Ascending aorta (tissue), 2 donors: ENCODE data around the gene MRPL12. TPM values are rescaled to one million over a fixed set of nuclear protein-coding genes. Genes with fewer than 3 reads are reported as not detected.

ENCODE experiments used
- DNase-seq, 2 donors: peaks; one replicate each; pipeline ENCODE4 v3.0.0-alpha.2; 2019; ENCODE audit warnings: low spot score in 2 of 2
- H3K27ac ChIP-seq, 2 donors: fragments of 200-600 bp; sonication (generic); one replicate each; pipeline ENCODE4 v1.5.1; 2016 to 2017; ENCODE audit warnings: mild to moderate bottlenecking in 1 of 2
- H3K27me3 ChIP-seq: fragments of 200-600 bp; sonication (generic); one replicate; pipeline ENCODE4 v1.5.1; 2017
- H3K36me3 ChIP-seq, 2 donors: fragments of 200-600 bp; sonication (generic); one replicate each; pipeline ENCODE4 v1.5.1; 2016
- H3K4me1 ChIP-seq, 2 donors: fragments of 200-600 bp; sonication (generic); one replicate each; pipeline ENCODE4 v1.5.1; 2016 to 2017; ENCODE audit warnings: mild to moderate bottlenecking in 1 of 2
- H3K4me3 ChIP-seq, 2 donors: fragments of 200-600 bp; sonication (generic); one replicate each; pipeline ENCODE4 v1.5.1; 2016 to 2017; ENCODE audit warnings: mild to moderate bottlenecking in 1 of 2
- H3K9me3 ChIP-seq, 2 donors: fragments of 200-600 bp; sonication (generic); one replicate each; pipeline ENCODE4 v1.5.1; 2016
- intact Hi-C: fragments of 100-400 bp; cut with DNase I; formaldehyde crosslinking; loops from one replicate; pipeline ENCODE4 v1.15.1; 2023
- total RNA-seq: library from RNA; depleted of rRNA; stranded (reverse); fragments of >200 nt; gene quantifications from one replicate; pipeline ENCODE4 v1.1.0, GENCODE V29; 2016
- TF ChIP-seq, protein P1 (sequence below), 3 experiments: fragments of 200-600 bp in 2 of 3; fragments of 450-650 bp in 1 of 3; sonication (generic) in 2 of 3; IDR thresholded peaks; one replicate each; pipeline ENCODE4 v1.5.1; 2016 to 2019; ENCODE audit warnings: antibody characterized with exemption in 3 of 3, mild to moderate bottlenecking in 1 of 3, moderate library complexity in 1 of 3

MRPL12 gene
- total RNA-seq, 1 donor from 2014 or later = 21.8 TPM

DNA sequence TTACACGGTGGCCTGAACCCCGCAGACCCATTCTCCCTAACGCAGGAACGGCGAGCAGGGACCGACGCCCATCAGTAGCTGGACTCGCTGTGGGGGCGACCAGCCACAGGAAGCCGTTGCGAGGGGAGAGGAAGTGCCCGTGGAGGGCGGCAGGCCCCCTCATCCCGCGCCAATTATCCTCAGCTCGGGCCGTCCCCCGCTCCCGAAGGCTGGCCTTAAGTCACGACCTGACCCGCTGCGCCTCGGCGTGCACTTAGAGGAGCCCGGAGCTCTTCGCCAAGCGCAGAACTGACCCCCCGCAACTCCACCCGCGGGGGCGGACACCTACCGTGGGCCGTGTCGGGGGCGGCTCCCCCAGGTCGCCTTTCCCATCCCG lies 20.0 kb upstream of the MRPL12 start:
- intact Hi-C loops = loop anchor here (1.0 kb wide), 2 partner anchors 17 to 20 kb away; partner anchors contain the start of genes CCDC137, MRPL12 and OXLD1
- H3K27me3 ChIP-seq = no peaks in the 10 kb centered on the region
- TF ChIP-seq, protein P1, sequence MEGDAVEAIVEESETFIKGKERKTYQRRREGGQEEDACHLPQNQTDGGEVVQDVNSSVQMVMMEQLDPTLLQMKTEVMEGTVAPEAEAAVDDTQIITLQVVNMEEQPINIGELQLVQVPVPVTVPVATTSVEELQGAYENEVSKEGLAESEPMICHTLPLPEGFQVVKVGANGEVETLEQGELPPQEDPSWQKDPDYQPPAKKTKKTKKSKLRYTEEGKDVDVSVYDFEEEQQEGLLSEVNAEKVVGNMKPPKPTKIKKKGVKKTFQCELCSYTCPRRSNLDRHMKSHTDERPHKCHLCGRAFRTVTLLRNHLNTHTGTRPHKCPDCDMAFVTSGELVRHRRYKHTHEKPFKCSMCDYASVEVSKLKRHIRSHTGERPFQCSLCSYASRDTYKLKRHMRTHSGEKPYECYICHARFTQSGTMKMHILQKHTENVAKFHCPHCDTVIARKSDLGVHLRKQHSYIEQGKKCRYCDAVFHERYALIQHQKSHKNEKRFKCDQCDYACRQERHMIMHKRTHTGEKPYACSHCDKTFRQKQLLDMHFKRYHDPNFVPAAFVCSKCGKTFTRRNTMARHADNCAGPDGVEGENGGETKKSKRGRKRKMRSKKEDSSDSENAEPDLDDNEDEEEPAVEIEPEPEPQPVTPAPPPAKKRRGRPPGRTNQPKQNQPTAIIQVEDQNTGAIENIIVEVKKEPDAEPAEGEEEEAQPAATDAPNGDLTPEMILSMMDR (IDR thresholded peaks at IDR 0.05) = no peak

DNA sequence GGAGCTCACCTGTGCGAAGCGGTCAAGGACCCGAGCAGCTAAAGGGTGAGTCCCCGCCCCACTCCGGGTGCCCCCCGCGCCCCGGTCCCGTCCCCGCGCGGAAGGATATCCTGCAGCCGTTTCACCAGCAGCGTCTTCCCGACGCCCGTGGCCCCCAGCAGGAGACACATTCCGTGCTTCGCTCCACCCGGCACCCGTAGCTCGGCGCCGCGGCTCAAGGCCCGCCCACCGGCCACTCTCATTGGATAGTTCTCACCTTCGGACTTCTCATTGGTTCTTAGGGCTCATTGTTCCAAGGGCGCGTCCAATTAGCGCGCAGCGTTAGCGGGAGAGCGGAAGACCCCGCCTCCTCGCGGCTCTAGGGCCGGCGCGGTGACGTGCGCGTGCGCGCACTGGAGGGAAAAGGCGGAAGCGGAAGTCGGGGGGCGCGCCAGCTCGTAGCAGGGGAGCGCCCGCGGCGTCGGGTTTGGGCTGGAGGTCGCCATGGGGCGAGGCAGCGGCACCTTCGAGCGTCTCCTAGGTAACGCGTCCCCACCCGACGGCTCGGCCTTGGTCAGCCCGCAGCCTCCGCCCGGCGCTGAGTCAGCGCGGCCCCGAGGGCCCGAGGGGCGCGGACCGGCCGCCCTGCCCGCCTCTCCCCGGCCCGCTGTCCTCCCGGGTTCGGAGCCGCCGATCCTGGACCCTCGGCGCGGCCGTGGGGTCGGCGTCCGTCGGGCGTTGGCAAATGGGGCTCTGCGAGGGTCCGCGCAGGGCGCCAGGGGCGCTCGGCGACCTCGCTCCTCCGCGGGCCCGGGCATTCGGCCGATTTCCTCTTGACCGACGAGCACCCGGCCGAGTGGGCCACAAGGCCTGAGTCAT lies 19.4 kb upstream of the MRPL12 start, which contains the start of the genes ARL16 and HGS:
TSS of gene ARL16 (minus strand) at position 214 of the 858 bp plus-strand sequence. CDS start at position 170, 44 bp downstream.
TSS of gene HGS (plus strand) at position 428 of the 858 bp plus-strand sequence. CDS start at position 484, 56 bp downstream.
- peaks cover 14 to 20% of the 10 kb centered on the region in 2 donors for H3K4me1 ChIP-seq
- H3K36me3 ChIP-seq = peaks cover 28 to 31% of the 10 kb centered on the region in 2 donors
- TF ChIP-seq, protein P1 (IDR thresholded peaks at IDR 0.05) = no peak
- peak within 1 kb of the TSS; percentile 66 to 84 for H3K4me3 ChIP-seq
- intact Hi-C loops = loop anchor here (1.0 kb wide), 2 partner anchors 18 to 19 kb away; partner anchors contain the start of genes CCDC137, MRPL12 and OXLD1
- H3K27me3 ChIP-seq = no peaks in the 10 kb centered on the region
- H3K27ac ChIP-seq = peak within 1 kb of the TSS; percentile 82 to 89
- H3K9me3 ChIP-seq = no peaks in the 10 kb centered on the region
- peak; percentile 95 to 99 for DNase-seq

More for the DNA sequence above, 20.0 kb upstream of the MRPL12 start:
- Histone ChIP-seq H3K36me3 (peaks cover 22 to 25% of the 10 kb centered on the region in 2 donors), H3K4me1 (peaks cover 14 to 20% of the 10 kb centered on the region in 2 donors), H3K27ac (peak overlapping the region; percentile 62 to 63), H3K4me3 (peak overlapping the region; percentile 66 to 84), H3K9me3 (no peaks in the 10 kb centered on the region)
- no peak for DNase-seq

DNA sequence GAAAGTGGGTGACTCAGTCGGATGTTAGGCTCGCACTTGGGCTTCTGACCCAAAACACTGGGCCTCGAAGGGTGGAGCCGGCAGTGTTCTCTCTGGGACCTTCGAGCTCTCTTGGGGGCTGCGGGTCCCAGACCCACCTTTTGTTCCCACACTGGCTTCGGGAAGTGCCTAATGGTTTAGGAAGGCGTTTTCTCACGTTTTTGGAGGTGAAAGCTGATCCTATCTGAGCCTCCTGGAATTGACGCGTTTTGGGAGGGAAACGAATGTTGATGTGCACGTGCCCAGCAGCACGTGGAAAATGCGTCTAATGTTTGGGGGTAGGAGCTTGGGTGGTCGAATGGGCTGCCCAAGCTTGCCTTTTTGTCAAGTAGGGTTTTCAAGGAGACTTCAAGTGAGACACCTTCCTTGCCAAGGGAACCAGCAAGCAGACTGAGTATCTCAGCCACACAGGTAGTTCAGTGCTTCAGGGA lies 18.7 kb upstream of the MRPL12 start:
- Histone ChIP-seq H3K4me1 (peaks cover 14 to 20% of the 10 kb centered on the region in 2 donors), H3K27ac (peak overlapping the region; percentile 82 to 89), H3K9me3 (no peaks in the 10 kb centered on the region), H3K4me3 (peak overlapping the region; percentile 66 to 84), H3K36me3 (peaks cover 35 to 38% of the 10 kb centered on the region in 2 donors), H3K27me3 (no peaks in the 10 kb centered on the region)
- DNase-seq = no peak
- intact Hi-C loops = no loop called here
- TF ChIP-seq, protein P1 (IDR thresholded peaks at IDR 0.05) = no peak

DNA sequence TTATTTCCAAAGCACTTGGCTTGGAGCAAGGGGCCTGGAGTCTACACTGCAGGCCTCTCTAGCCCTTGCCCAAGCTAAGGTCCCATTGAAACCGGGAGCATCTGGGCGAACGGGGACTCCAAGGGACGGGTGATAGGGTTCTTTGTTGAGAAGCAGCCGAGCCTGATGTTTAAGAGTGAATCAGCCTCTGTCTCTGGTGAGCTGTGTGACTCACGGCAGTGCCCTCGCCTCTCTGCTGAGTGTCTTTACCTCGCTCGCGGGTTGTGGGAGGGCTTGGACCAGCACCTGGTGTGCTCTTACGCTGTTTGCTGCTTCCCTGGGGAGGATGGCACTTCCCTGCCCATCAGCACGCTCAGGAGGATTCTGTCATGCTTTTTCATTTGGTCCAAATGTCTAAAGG lies 18.1 kb upstream of the MRPL12 start:
- Histone ChIP-seq H3K9me3 (no peaks in the 10 kb centered on the region), H3K4me1 (peaks cover 14 to 20% of the 10 kb centered on the region in 2 donors), H3K27me3 (no peaks in the 10 kb centered on the region), H3K27ac (peak overlapping the region; percentile 82 to 89), H3K36me3 (peaks cover 41 to 44% of the 10 kb centered on the region in 2 donors), H3K4me3 (peak overlapping the region; percentile 66 to 84)
- DNase-seq = no peak
- intact Hi-C loops = no loop called here
- TF ChIP-seq, protein P1 (IDR thresholded peaks at IDR 0.05) = no peak

DNA sequence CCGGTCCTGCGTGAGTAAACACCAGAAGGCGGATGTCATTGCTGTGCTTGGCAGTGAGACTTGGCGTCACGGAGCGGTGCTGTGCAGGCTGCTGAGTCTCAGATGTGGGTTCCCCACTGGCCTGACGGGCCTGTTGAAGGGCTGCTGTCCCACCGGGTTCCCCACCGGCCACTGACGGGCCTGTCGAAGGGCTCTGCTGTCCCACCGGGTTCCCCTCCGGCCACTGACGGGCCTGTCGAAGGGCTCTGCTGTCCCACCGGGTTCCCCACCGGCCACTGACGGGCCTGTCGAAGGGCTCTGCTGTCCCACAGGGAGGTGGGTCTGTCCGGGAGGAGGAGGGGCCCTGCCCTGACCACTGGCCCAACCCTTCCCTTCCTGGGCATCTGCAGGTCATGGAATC lies 16.6 kb upstream of the MRPL12 start:
- Histone ChIP-seq H3K9me3 (no peaks in the 10 kb centered on the region), H3K27me3 (no peaks in the 10 kb centered on the region), H3K4me1 (peaks cover 14 to 20% of the 10 kb centered on the region in 2 donors), H3K27ac (no peak overlapping the region), H3K4me3 (no peak overlapping the region), H3K36me3 (peaks cover 56 to 59% of the 10 kb centered on the region in 2 donors)
- no peak for DNase-seq
- intact Hi-C loops = no loop called here
- TF ChIP-seq, protein P1 (IDR thresholded peaks at IDR 0.05) = no peak
